ENCODE data around the gene FRMPD3.

DNA sequence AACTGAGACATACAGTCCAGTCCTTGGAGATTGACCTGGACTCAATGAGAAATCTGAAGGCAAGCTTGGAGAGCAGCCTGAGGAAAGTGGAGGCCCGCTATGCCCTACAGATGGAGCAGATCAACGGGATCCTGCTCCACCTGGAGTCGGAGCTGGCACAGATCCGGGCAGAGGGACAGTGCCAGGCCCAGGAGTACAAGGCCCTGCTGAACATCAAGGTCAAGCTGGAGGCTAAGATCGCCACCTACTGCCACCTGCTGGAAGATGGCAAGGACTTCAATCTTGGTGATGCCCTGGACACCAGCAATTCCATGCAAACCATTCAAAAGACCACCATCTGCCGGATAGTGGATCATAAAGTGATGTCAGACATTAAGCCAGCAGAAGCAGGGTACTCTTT lies 20.4 kb upstream of the FRMPD3 start:
- TF ChIP-seq POLR2A (IDR thresholded peaks at IDR 0.05) = no peak
- TF ChIP-seq, protein P1, sequence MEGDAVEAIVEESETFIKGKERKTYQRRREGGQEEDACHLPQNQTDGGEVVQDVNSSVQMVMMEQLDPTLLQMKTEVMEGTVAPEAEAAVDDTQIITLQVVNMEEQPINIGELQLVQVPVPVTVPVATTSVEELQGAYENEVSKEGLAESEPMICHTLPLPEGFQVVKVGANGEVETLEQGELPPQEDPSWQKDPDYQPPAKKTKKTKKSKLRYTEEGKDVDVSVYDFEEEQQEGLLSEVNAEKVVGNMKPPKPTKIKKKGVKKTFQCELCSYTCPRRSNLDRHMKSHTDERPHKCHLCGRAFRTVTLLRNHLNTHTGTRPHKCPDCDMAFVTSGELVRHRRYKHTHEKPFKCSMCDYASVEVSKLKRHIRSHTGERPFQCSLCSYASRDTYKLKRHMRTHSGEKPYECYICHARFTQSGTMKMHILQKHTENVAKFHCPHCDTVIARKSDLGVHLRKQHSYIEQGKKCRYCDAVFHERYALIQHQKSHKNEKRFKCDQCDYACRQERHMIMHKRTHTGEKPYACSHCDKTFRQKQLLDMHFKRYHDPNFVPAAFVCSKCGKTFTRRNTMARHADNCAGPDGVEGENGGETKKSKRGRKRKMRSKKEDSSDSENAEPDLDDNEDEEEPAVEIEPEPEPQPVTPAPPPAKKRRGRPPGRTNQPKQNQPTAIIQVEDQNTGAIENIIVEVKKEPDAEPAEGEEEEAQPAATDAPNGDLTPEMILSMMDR (IDR thresholded peaks at IDR 0.05) = peak in 3 of 5 experiments; percentile 13 to 27 (median 21)
- no peak for TF ChIP-seq POLR2AphosphoS5 (IDR thresholded peaks at IDR 0.05)

Data from transverse colon (tissue), 4 donors.